Glutamatergic neuron (in vitro differentiated cells): ENCODE results near the gene RBBP4. TPM values are rescaled to one million over a fixed set of nuclear protein-coding genes. Genes with fewer than 3 reads are reported as not detected.

Experiments used
- DNase-seq: peaks from one replicate; pipeline ENCODE4 v3.0.0; 2022
- H3K27ac Mint-ChIP-seq: one replicate; pipeline ENCODE4 v1.8.0; 2020; ENCODE audit warnings: mild to moderate bottlenecking, mixed read lengths, inconsistent platforms; ENCODE audit not compliant: unreplicated experiment
- H3K27me3 Mint-ChIP-seq: one replicate; pipeline ENCODE4 v1.8.0; 2020; ENCODE audit warnings: mild to moderate bottlenecking, moderate library complexity, mixed read lengths, inconsistent platforms; ENCODE audit not compliant: unreplicated experiment
- H3K36me3 Mint-ChIP-seq: one replicate; pipeline ENCODE4 v1.8.0; 2020; ENCODE audit warnings: mild to moderate bottlenecking, mixed read lengths, inconsistent platforms; ENCODE audit not compliant: unreplicated experiment
- H3K4me1 Mint-ChIP-seq: one replicate; pipeline ENCODE4 v1.8.0; 2020; ENCODE audit warnings: mild to moderate bottlenecking, low read depth, mixed read lengths, inconsistent platforms; ENCODE audit not compliant: unreplicated experiment
- H3K4me3 Mint-ChIP-seq: one replicate; pipeline ENCODE4 v1.8.0; 2020; ENCODE audit warnings: mild to moderate bottlenecking, mixed read lengths, inconsistent platforms; ENCODE audit not compliant: unreplicated experiment
- H3K9me3 Mint-ChIP-seq: one replicate; pipeline ENCODE4 v1.8.0; 2020; ENCODE audit warnings: mild to moderate bottlenecking, moderate library complexity, mixed read lengths, inconsistent platforms; ENCODE audit not compliant: unreplicated experiment
- CTCF ChIP-seq: fragments of 200-600 bp; sonication (generic); IDR thresholded peaks from one replicate; pipeline ENCODE4 v1.5.0; 2021; ENCODE audit not compliant: partially characterized antibody, unreplicated experiment
- total RNA-seq: library from RNA; stranded (reverse); fragmentation: NEBNext Ultra II Directional; extraction: Animal tissue kit (Norgen Biotek cat#: 25700); gene quantifications from one replicate; pipeline ENCODE4 v1.2.1, GENCODE V29; 2021; ENCODE audit not compliant: unreplicated experiment

Gene RBBP4
- total RNA-seq, 1 donor from 2014 or later = 332 TPM

- no peaks in the 10 kb centered on the region for H3K36me3 Mint-ChIP-seq
- DNase-seq = peak; percentile 61
- H3K27me3 Mint-ChIP-seq = peaks cover 15% of the 10 kb centered on the region
- H3K4me1 Mint-ChIP-seq = no peaks in the 10 kb centered on the region
- H3K9me3 Mint-ChIP-seq = peaks cover 2% of the 10 kb centered on the region
- no peak for TF ChIP-seq CTCF
- no peak overlapping the region for H3K4me3 Mint-ChIP-seq
- peak overlapping the region; percentile 50 for H3K27ac Mint-ChIP-seq
Observed at GRCh38 chr1:32716312-32717148, 65.5 kb downstream of the RBBP4 start.

GRCh38 chr1:32717503-32717902, 66.5 kb downstream of the RBBP4 start:
- no peak for TF ChIP-seq CTCF
- H3K27ac Mint-ChIP-seq = no peak overlapping the region
- H3K27me3 Mint-ChIP-seq = peaks cover 15% of the 10 kb centered on the region
- H3K9me3 Mint-ChIP-seq = peaks cover 2% of the 10 kb centered on the region
- no peak for DNase-seq
- H3K36me3 Mint-ChIP-seq = no peaks in the 10 kb centered on the region
- no peaks in the 10 kb centered on the region for H3K4me1 Mint-ChIP-seq
- H3K4me3 Mint-ChIP-seq = no peak overlapping the region

DNA sequence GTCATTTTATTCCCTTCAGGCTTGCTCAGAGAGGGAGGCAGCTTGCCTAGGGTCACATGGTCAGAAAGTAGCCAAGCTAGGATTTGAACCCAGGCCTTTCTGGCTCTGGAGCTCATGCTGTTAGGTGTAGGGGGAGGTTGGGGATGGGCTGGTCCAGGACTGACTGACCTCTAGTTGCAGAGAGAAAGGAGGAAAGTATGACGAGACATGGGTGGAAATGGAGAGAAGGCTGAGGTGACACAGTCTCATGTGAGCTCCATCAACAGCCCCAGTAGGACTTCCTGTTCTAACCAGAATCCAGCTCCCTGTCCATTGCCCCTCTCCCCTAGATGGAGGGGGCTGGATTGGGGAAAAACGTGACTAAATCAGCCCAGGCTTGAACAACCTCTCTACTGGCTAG, 67.0 kb downstream of the RBBP4 start:
- H3K36me3 Mint-ChIP-seq = no peaks in the 10 kb centered on the region
- no peak overlapping the region for H3K27ac Mint-ChIP-seq
- peaks cover 16% of the 10 kb centered on the region for H3K27me3 Mint-ChIP-seq
- H3K9me3 Mint-ChIP-seq = peaks cover 2% of the 10 kb centered on the region
- H3K4me1 Mint-ChIP-seq = no peaks in the 10 kb centered on the region
- DNase-seq = no peak
- no peak overlapping the region for H3K4me3 Mint-ChIP-seq
- no peak for TF ChIP-seq CTCF

DNA sequence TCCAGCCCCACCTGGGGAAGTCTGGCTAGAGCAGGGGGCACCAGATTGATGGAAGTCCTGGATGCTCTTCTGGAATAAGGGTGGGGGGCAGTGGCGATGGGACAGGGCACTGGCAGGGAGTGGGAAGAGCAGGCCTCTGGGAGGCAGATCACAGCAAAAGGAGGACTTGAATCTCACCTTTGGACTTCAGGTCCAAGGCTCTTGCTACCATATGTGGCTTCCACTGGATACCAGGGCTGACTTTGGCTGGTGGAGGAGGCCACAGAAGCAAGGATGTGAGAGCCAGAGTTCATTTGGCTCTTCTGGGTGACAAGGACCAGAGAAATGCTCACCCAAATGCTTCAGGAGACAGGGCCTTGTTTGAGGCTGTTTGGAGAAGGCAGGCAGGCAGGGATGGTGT, 67.5 kb downstream of the RBBP4 start:
- DNase-seq = no peak
- H3K27me3 Mint-ChIP-seq = peaks cover 12% of the 10 kb centered on the region
- H3K4me3 Mint-ChIP-seq = no peak overlapping the region
- no peaks in the 10 kb centered on the region for H3K9me3 Mint-ChIP-seq
- no peak overlapping the region for H3K27ac Mint-ChIP-seq
- H3K36me3 Mint-ChIP-seq = no peaks in the 10 kb centered on the region
- TF ChIP-seq CTCF = no peak
- H3K4me1 Mint-ChIP-seq = no peaks in the 10 kb centered on the region

GRCh38 chr1:32719681-32720275, 68.8 kb downstream of the RBBP4 start:
- no peak for DNase-seq
- H3K4me1 Mint-ChIP-seq = no peaks in the 10 kb centered on the region
- H3K27ac Mint-ChIP-seq = no peak overlapping the region
- no peaks in the 10 kb centered on the region for H3K9me3 Mint-ChIP-seq
- TF ChIP-seq CTCF = no peak
- H3K27me3 Mint-ChIP-seq = peaks cover 10% of the 10 kb centered on the region
- no peak overlapping the region for H3K4me3 Mint-ChIP-seq
- no peaks in the 10 kb centered on the region for H3K36me3 Mint-ChIP-seq
